ENCODE results near the gene INTS4.
A peak's percentile ranks its signal among the peaks of the same experiment; 100 is the strongest.
"Not testable (repeated sequence)": the region's sequence is repeated elsewhere in the genome, so short reads cannot be mapped to it uniquely, and the experiment has no call there.

INTS4 gene

GRCh38 chr11:77909277-77909676 is 85.2 kb downstream of the INTS4 start:
- TF ChIP-seq POLR2A (IDR thresholded peaks at IDR 0.05; ENCODE audit: low read depth, low read length) (no peak), POLR2AphosphoS5 (IDR thresholded peaks at IDR 0.05; ENCODE audit: low read depth, low read length) (no peak), TAF1 (IDR thresholded peaks at IDR 0.05; ENCODE audit: borderline replicate concordance, low read depth, low read length) (no peak)
- no peak for DNase-seq (ENCODE audit: insufficient read length)
- FAIRE-seq: no peak

- DNase-seq (ENCODE audit: insufficient read length) (no peak), FAIRE-seq (no peak)
- TF ChIP-seq POLR2AphosphoS5 (IDR thresholded peaks at IDR 0.05; ENCODE audit: low read depth, low read length): no peak
These were observed 85.6 kb downstream of the INTS4 start for GRCh38 chr11:77908835-77909234.

GRCh38 chr11:77894949-77895348 is 99.5 kb downstream of the INTS4 start:
- FAIRE-seq; DNase-seq (ENCODE audit: insufficient read length): not testable (repeated sequence)

DNA sequence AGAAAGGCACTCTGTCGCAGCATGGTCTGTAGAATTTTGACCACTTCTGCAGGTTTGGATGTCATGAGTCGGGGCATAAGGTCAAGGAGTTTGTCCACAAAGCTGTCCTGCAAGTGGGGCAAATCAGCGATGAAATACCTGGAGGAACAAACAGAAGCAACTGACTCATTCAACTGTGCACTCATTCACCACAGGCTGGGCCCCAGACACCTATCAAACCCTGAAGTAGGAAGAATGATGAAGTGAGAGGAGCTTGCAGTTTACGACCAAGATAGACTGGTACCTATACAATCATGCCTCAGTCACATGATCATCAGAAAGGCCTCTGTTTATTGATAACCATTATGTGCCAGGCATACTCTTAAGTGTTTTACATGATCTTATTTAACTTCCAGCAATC is 102.8 kb downstream of the INTS4 start:
- not testable (repeated sequence) for FAIRE-seq; DNase-seq (ENCODE audit: insufficient read length)

DNA sequence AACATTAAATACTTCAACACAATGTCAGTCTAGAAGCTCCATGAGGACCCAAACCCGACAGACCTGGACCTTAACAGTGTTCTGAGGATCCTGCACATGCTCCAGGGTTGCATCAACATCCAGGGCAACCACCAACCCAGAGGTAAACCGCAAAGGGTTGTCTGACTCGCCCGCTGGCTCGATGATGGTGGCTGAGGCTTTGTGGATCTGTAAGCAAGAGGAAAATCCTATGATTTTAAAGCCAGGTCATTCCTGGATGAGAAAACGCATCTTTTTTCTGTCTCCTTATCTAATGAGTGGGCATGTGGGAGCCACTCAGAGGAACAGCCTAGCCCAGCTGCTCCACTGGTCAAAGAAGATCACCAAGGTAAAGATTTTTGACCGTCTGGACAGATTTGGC is 103.2 kb downstream of the INTS4 start:
- DNase-seq (ENCODE audit: insufficient read length): not testable (repeated sequence)

DNA sequence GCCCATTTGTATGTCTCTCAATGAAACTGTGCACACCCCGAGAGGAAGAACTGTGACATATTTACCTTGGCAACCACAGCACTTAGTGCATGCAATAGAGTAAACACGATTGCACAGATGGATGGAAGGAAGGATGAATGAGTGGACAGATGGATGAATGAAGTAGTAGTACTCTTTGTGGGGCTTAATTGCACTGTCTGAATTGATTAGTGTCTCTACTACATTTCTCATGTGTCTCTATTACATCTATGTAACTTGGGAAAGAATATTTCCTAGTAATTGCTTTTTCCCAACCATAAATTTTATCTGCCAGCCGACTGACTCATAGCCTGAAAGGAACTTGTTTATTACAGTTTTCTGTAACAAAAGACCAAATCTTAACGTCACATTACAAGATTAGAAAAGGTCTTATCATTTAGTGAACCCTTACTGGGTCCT is 103.8 kb downstream of the INTS4 start:
- not testable (repeated sequence) for FAIRE-seq; DNase-seq (ENCODE audit: insufficient read length)

More for the DNA sequence above, 103.2 kb downstream of the INTS4 start:
- FAIRE-seq: not testable (repeated sequence)

GRCh38 chr11:77890100-77890614 is 104.3 kb downstream of the INTS4 start:
- FAIRE-seq; DNase-seq (ENCODE audit: insufficient read length): not testable (repeated sequence)

DNA sequence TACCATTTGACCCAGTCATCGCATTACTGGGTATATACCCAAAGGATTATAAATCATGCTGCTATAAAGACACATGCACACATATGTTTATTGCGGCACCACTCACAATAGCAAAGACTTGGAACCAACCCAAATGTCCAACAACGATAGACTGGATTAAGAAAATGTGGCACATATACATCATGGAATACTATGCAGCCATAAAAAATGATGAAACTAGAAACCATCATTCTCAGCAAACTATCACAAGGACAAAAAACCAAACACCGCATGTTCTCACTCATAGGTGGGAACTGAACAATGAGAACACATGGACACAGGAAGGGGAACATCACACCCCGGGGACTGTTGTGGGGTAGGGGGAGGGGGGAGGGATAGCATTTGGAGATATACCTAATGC is 105.4 kb downstream of the INTS4 start:
- FAIRE-seq; DNase-seq (ENCODE audit: insufficient read length): not testable (repeated sequence)

- TF ChIP-seq POLR2A (IDR thresholded peaks at IDR 0.05; ENCODE audit: low read depth, low read length) (no peak), TAF1 (IDR thresholded peaks at IDR 0.05; ENCODE audit: borderline replicate concordance, low read depth, low read length) (no peak), POLR2AphosphoS5 (IDR thresholded peaks at IDR 0.05; ENCODE audit: low read depth, low read length) (no peak)
- no peak for DNase-seq (ENCODE audit: insufficient read length)
- FAIRE-seq: no peak
These were observed 108.1 kb downstream of the INTS4 start for GRCh38 chr11:77886401-77886800.

DNA sequence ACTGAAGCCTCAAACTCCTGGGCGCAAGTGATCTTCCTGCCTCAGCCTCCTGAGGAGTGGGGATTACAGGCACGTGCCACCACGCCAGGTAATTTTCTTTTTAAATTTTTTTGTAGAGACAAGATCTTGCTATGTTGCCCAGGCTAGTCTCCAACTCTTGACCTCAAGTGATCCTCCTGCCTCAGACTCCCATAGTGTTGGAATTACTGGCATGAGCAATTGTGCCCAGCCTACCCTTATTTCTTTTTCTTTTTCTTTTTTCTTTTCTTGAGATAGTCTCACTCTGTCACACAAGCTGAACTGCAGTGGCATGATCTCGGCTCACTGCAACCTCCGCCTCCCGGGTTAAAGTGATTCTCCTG is 109.7 kb downstream of the INTS4 start:
- TF ChIP-seq POLR2A (IDR thresholded peaks at IDR 0.05; ENCODE audit: low read depth, low read length): no peak
- TF ChIP-seq TAF1 (IDR thresholded peaks at IDR 0.05; ENCODE audit: borderline replicate concordance, low read depth, low read length): no peak
- TF ChIP-seq POLR2AphosphoS5 (IDR thresholded peaks at IDR 0.05; ENCODE audit: low read depth, low read length): no peak
- no peak for DNase-seq (ENCODE audit: insufficient read length)
- FAIRE-seq: no peak

GRCh38 chr11:77884186-77884828 is 110.2 kb downstream of the INTS4 start:
- DNase-seq (ENCODE audit: insufficient read length) (no peak), FAIRE-seq (no peak)
- TF ChIP-seq POLR2AphosphoS5 (IDR thresholded peaks at IDR 0.05; ENCODE audit: low read depth, low read length): no peak

GRCh38 chr11:77883775-77884174 is 110.7 kb downstream of the INTS4 start:
- DNase-seq (ENCODE audit: insufficient read length) (no peak), FAIRE-seq (no peak)
- TF ChIP-seq POLR2A (IDR thresholded peaks at IDR 0.05; ENCODE audit: low read depth, low read length) (no peak), TAF1 (IDR thresholded peaks at IDR 0.05; ENCODE audit: borderline replicate concordance, low read depth, low read length) (no peak), POLR2AphosphoS5 (IDR thresholded peaks at IDR 0.05; ENCODE audit: low read depth, low read length) (no peak)

- TF ChIP-seq POLR2AphosphoS5 (IDR thresholded peaks at IDR 0.05; ENCODE audit: low read depth, low read length): no peak
- TF ChIP-seq TAF1 (IDR thresholded peaks at IDR 0.05; ENCODE audit: borderline replicate concordance, low read depth, low read length): no peak
- TF ChIP-seq POLR2A (IDR thresholded peaks at IDR 0.05; ENCODE audit: low read depth, low read length): no peak
- FAIRE-seq (no peak), DNase-seq (ENCODE audit: insufficient read length) (no peak)
These were observed 112.1 kb downstream of the INTS4 start for GRCh38 chr11:77882396-77882795.

- no peak for TF ChIP-seq TAF1 (IDR thresholded peaks at IDR 0.05; ENCODE audit: borderline replicate concordance, low read depth, low read length)
- no peak for FAIRE-seq
- DNase-seq (ENCODE audit: insufficient read length): peak; percentile 14
These were observed 115.2 kb downstream of the INTS4 start for GRCh38 chr11:77879218-77879617.

- not testable (repeated sequence) for FAIRE-seq; DNase-seq (ENCODE audit: insufficient read length)
These were observed 116.2 kb downstream of the INTS4 start for GRCh38 chr11:77878247-77878646.
